Testis (tissue), 2 donors: ENCODE results near the gene UBAC2.

Source experiments
- POLR2A ChIP-seq: fragments of 450-650 bp; IDR thresholded peaks from one replicate; pipeline ENCODE4 v1.6.1; 2017; ENCODE audit warnings: antibody characterized with exemption, mild to moderate bottlenecking, moderate library complexity
- TF ChIP-seq, protein P1 (sequence below), 3 experiments: fragments of 450-650 bp in 2 of 3; fragments of 200-600 bp in 1 of 3; sonication (generic) in 1 of 3; IDR thresholded peaks; one replicate each; pipeline ENCODE4 v1.5.1; 2016 to 2019; ENCODE audit warnings: antibody characterized with exemption in 3 of 3, mild to moderate bottlenecking in 2 of 3, moderate library complexity in 1 of 3

DNA sequence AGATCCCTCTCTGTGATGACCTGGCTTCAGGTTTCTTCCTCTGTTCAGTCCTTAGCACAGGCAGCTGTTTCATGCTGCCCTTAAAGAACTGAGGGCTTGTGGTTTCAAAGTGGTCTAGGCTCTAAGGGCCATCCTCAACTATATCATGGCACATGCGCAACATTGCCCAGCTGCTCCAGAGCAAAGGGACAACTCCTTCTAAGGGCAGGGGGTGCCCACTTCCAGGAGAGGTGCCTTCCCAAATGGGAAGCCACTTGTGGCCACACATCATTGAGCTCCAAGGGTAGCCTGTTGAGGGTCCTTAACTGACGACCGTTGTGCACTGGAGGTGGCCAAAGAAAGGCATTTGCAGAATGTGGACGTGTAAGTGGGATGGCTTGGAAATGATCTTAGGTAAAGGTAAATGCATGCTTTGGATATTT, 99.3 kb downstream of the UBAC2 start:
- TF ChIP-seq POLR2A: no peak
- TF ChIP-seq, protein P1, sequence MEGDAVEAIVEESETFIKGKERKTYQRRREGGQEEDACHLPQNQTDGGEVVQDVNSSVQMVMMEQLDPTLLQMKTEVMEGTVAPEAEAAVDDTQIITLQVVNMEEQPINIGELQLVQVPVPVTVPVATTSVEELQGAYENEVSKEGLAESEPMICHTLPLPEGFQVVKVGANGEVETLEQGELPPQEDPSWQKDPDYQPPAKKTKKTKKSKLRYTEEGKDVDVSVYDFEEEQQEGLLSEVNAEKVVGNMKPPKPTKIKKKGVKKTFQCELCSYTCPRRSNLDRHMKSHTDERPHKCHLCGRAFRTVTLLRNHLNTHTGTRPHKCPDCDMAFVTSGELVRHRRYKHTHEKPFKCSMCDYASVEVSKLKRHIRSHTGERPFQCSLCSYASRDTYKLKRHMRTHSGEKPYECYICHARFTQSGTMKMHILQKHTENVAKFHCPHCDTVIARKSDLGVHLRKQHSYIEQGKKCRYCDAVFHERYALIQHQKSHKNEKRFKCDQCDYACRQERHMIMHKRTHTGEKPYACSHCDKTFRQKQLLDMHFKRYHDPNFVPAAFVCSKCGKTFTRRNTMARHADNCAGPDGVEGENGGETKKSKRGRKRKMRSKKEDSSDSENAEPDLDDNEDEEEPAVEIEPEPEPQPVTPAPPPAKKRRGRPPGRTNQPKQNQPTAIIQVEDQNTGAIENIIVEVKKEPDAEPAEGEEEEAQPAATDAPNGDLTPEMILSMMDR (IDR thresholded peaks at IDR 0.05): no peak
